Upper lobe of left lung (tissue), 6 donors: ENCODE measurements around the gene MCF2L. TPM values are rescaled to one million over a fixed set of nuclear protein-coding genes. Genes with fewer than 3 reads are reported as not detected.
"Not testable (repeated sequence)": the region's sequence is repeated elsewhere in the genome, so short reads cannot be mapped to it uniquely, and the experiment has no call there.

ENCODE experiments used
- ATAC-seq, 2 donors: fragments of 200-7000 bp; cut with Tn5 transposase; one replicate each; pipeline ENCODE4 v1.9.1; 2022; ENCODE audit warnings: mild to moderate bottlenecking in 2 of 2, moderate library complexity in 2 of 2; ENCODE audit not compliant: low FRiP score in 2 of 2
- DNase-seq, 2 donors: peaks; one replicate each; pipeline ENCODE4 v3.0.0-alpha.2; 2019 to 2020
- H3K27ac ChIP-seq, 4 donors: fragments of 200-600 bp; sonication (generic); one replicate each; pipeline ENCODE4 v1.5.1; 2016 to 2019
- H3K27me3 ChIP-seq, 4 donors: fragments of 200-600 bp; sonication (generic); one replicate each; pipeline ENCODE4 v1.5.1; 2017 to 2019
- H3K36me3 ChIP-seq, 4 donors: fragments of 200-600 bp; sonication (generic); one replicate each; pipeline ENCODE4 v1.5.1; 2016 to 2019
- H3K4me1 ChIP-seq, 4 donors: fragments of 200-600 bp; sonication (generic); one replicate each; pipeline ENCODE4 v1.5.1; 2018 to 2019
- H3K4me3 ChIP-seq, 4 donors: fragments of 200-600 bp; sonication (generic); one replicate each; pipeline ENCODE4 v1.5.1; 2017 to 2019; ENCODE audit warnings: mild to moderate bottlenecking in 2 of 4, moderate library complexity in 1 of 4
- H3K9me3 ChIP-seq, 4 donors: fragments of 200-600 bp; sonication (generic); one replicate each; pipeline ENCODE4 v1.5.1; 2018 to 2019
- CTCF ChIP-seq, 6 experiments: fragments of 450-650 bp in 4 of 6; fragments of 200-600 bp in 2 of 6; sonication (generic) in 2 of 6; IDR thresholded peaks; one replicate each; pipeline ENCODE4 v1.5.1; 2016 to 2019; ENCODE audit warnings: antibody characterized with exemption in 6 of 6
- EP300 ChIP-seq, 4 donors: sonication (generic); formaldehyde crosslinking; IDR thresholded peaks; one replicate each; pipeline ENCODE4 v1.5.1; 2017; ENCODE audit warnings: antibody characterized with exemption in 4 of 4, control low read depth in 2 of 4
- POLR2A ChIP-seq, 4 donors: fragments of 450-650 bp; IDR thresholded peaks; one replicate each; pipeline ENCODE4 v1.5.1; 2016 to 2017; ENCODE audit warnings: antibody characterized with exemption in 4 of 4, mild to moderate bottlenecking in 2 of 4
- POLR2AphosphoS5 ChIP-seq, 2 donors: sonication (generic); formaldehyde crosslinking; IDR thresholded peaks; one replicate each; pipeline ENCODE4 v1.5.1; 2017; ENCODE audit warnings: antibody characterized with exemption in 2 of 2
- WGBS, 2 donors: methylation state at CpG; one replicate each; pipeline ENCODE4 v1.1.5; 2017 to 2018; 5-methylcytosine and 5-hydroxymethylcytosine counted together
- total RNA-seq, 6 donors: library from RNA; depleted of rRNA in 4 of 6; stranded (reverse); fragments of >200 nt in 4 of 6; gene quantifications; one replicate each; pipeline versions ENCODE4 v1.1.0 to v1.2.1, GENCODE V29; 2016 to 2021
- donor health status: DM: no; HTN: no; CAD: no; lungs with moderate emphysema.
- donor health status: DM: no; HTN: yes; CAD: no; lungs with severe emphysema.

The MCF2L gene
- total RNA-seq, 6 donors from 2014 or later, result 14.3 to 99.5 (median 53.1) TPM

- Histone ChIP-seq H3K9me3 (no peaks in the 10 kb centered on the region), H3K4me3 (no peak overlapping the region), H3K4me1 (peaks cover 0 to under 1% (median 0%) of the 10 kb centered on the region in 4 donors), H3K27ac (no peak overlapping the region), H3K27me3 (no peaks in the 10 kb centered on the region), H3K36me3 (peaks cover 0 to 9% (median 0%) of the 10 kb centered on the region in 4 donors)
- TF ChIP-seq CTCF (IDR thresholded peaks at IDR 0.05), result no peak
- no peak for TF ChIP-seq EP300 (IDR thresholded peaks at IDR 0.05)
- no peak for TF ChIP-seq POLR2A (IDR thresholded peaks at IDR 0.05)
- no peak for TF ChIP-seq POLR2AphosphoS5 (IDR thresholded peaks at IDR 0.05)
- no peak for ATAC-seq
- DNase-seq, result peak in 1 of 2 donors; percentile 65
- WGBS, 2 donors, result 78 to 86% methylated on average over 5 to 10 of the region's 10 CpGs
Measured at GRCh38 chr13:113029061-113029445, 60.0 kb downstream of the MCF2L start.

- DNase-seq (peak in 1 of 2 donors; percentile 91), ATAC-seq (peak in 1 of 2 donors; percentile 61)
Measured at GRCh38 chr13:113029487-113030258, 60.7 kb downstream of the MCF2L start.

GRCh38 chr13:113030259-113030640 is 61.2 kb downstream of the MCF2L start:
- not testable (repeated sequence) for ATAC-seq
- WGBS, 2 donors, result 88 to 93% methylated on average over 16 to 33 of the region's 38 CpGs

More at GRCh38 chr13:113029487-113030258, 60.7 kb downstream of the MCF2L start:
- no peaks in the 10 kb centered on the region for H3K9me3 ChIP-seq
- no peak overlapping the region for H3K4me3 ChIP-seq
- TF ChIP-seq CTCF (IDR thresholded peaks at IDR 0.05), result peak; percentile 69 to 83 (median 76)
- no peak for TF ChIP-seq EP300 (IDR thresholded peaks at IDR 0.05)
- TF ChIP-seq POLR2A (IDR thresholded peaks at IDR 0.05), result no peak
- peaks cover 0 to 6% (median 0%) of the 10 kb centered on the region in 4 donors for H3K36me3 ChIP-seq
- H3K27me3 ChIP-seq, result no peaks in the 10 kb centered on the region
- H3K4me1 ChIP-seq, result no peaks in the 10 kb centered on the region
- no peak overlapping the region for H3K27ac ChIP-seq
- WGBS, 2 donors, result 41 to 58% methylated on average over 11 to 23 of the region's 23 CpGs

GRCh38 chr13:113031465-113031864 is 62.5 kb downstream of the MCF2L start:
- peaks cover 0 to 4% (median 0%) of the 10 kb centered on the region in 4 donors for H3K4me1 ChIP-seq
- no peak overlapping the region for H3K4me3 ChIP-seq
- peaks cover 0 to 6% (median 0%) of the 10 kb centered on the region in 4 donors for H3K36me3 ChIP-seq
- H3K27me3 ChIP-seq, result no peaks in the 10 kb centered on the region
- TF ChIP-seq POLR2A (IDR thresholded peaks at IDR 0.05), result no peak
- no peak for TF ChIP-seq CTCF (IDR thresholded peaks at IDR 0.05)
- TF ChIP-seq POLR2AphosphoS5 (IDR thresholded peaks at IDR 0.05), result no peak
- TF ChIP-seq EP300 (IDR thresholded peaks at IDR 0.05), result no peak
- no peaks in the 10 kb centered on the region for H3K9me3 ChIP-seq
- 65 to 67% methylated on average over 7 of the region's 7 CpGs for WGBS, 2 donors
- no peak overlapping the region for H3K27ac ChIP-seq
- ATAC-seq, result no peak
- peak in 1 of 2 donors; percentile 39 for DNase-seq

More at GRCh38 chr13:113030259-113030640, 61.2 kb downstream of the MCF2L start:
- not testable (repeated sequence) for H3K4me3 ChIP-seq, H3K4me1 ChIP-seq, H3K36me3 ChIP-seq, H3K27ac ChIP-seq, H3K9me3 ChIP-seq, H3K27me3 ChIP-seq
- DNase-seq, result peak in 1 of 2 donors; percentile 82

- Histone ChIP-seq H3K27ac (no peak overlapping the region), H3K4me3 (no peak overlapping the region), H3K9me3 (no peaks in the 10 kb centered on the region), H3K27me3 (no peaks in the 10 kb centered on the region), H3K36me3 (peaks cover 0 to 9% (median 0%) of the 10 kb centered on the region in 4 donors), H3K4me1 (peaks cover 0 to 4% (median 0%) of the 10 kb centered on the region in 4 donors)
- no peak for ATAC-seq
- 88 to 89% methylated on average over 10 of the region's 10 CpGs for WGBS, 2 donors
- DNase-seq, result peak in 1 of 2 donors; percentile 28
- TF ChIP-seq POLR2AphosphoS5 (IDR thresholded peaks at IDR 0.05), result no peak
- TF ChIP-seq EP300 (IDR thresholded peaks at IDR 0.05), result no peak
- TF ChIP-seq POLR2A (IDR thresholded peaks at IDR 0.05), result no peak
- TF ChIP-seq CTCF (IDR thresholded peaks at IDR 0.05), result no peak
Measured at GRCh38 chr13:113032291-113032690, 63.3 kb downstream of the MCF2L start.
